Ovary (tissue), 9 donors: ENCODE data around the gene LTO1. TPM values are rescaled to one million over a fixed set of nuclear protein-coding genes. Genes with fewer than 3 reads are reported as not detected.

Experiments used
- DNase-seq, 5 donors: peaks; one replicate each; pipeline ENCODE4 v3.0.0-alpha.2; 2019 to 2020
- H3K27ac ChIP-seq, 2 donors: fragments of 200-600 bp; one replicate each; pipeline versions ENCODE4 v1.5.1 to v1.8.0; 2019 to 2022
- H3K27me3 ChIP-seq: fragments of 200-600 bp; one replicate; pipeline ENCODE4 v1.8.0; 2022
- H3K36me3 ChIP-seq: fragments of 200-600 bp; sonication (generic); one replicate; pipeline ENCODE4 v1.5.1; 2019
- H3K4me1 ChIP-seq: one replicate; pipeline ENCODE4 v1.8.1; 2013; ENCODE audit warnings: mild to moderate bottlenecking, moderate library complexity; ENCODE audit not compliant: insufficient read depth
- H3K4me3 ChIP-seq: fragments of 200-600 bp; sonication (generic); one replicate; pipeline ENCODE4 v1.5.1; 2017
- H3K9me3 ChIP-seq, 2 donors: fragments of 200-600 bp in 1 of 2; sonication (generic) in 1 of 2; one replicate each; pipeline versions ENCODE4 v1.5.1 to v1.8.1; 2013 to 2019; ENCODE audit warnings: mild to moderate bottlenecking in 1 of 2, moderate library complexity in 1 of 2
- EP300 ChIP-seq: sonication (generic); formaldehyde crosslinking; IDR thresholded peaks from one replicate; pipeline ENCODE4 v1.6.1; 2017; ENCODE audit warnings: antibody characterized with exemption
- POLR2A ChIP-seq: fragments of 450-650 bp; IDR thresholded peaks from one replicate; pipeline ENCODE4 v1.6.1; 2017; ENCODE audit warnings: antibody characterized with exemption, mild to moderate bottlenecking, moderate library complexity
- WGBS, 3 donors: extraction: QIAGEN DNeasy Blood & Tissue Kit in 1 of 3; methylation state at CpG; one replicate each; pipeline versions ENCODE4 v1.1.5 to v1.1.7; 2013 to 2017; 5-methylcytosine and 5-hydroxymethylcytosine counted together
- intact Hi-C, 4 donors: fragments of 100-400 bp; cut with DNase I; formaldehyde crosslinking; loops; one replicate each; pipeline versions ENCODE4 v1.11.0 to v1.15.1; 2022 to 2023
- polyA plus RNA-seq, 2 donors: library from polyadenylated mRNA; stranded (reverse); fragments of 200-250 nt in 1 of 2; fragments of 350-450 nt in 1 of 2; fragmentation: Illumina TruSeq in 1 of 2; extraction: RNeasy Lipid Tissue Mini Kit (QIAGEN cat#74804) in 1 of 2; gene quantifications; one replicate each; pipeline ENCODE4 v1.2.3, GENCODE V29; 2013 to 2014
- total RNA-seq, 7 donors: library from RNA; depleted of rRNA in 2 of 7; stranded (reverse); fragments of >200 nt in 2 of 7; fragmentation: NEBNext Ultra II Directional in 3 of 7; extraction: Animal tissue kit (Norgen Biotek cat#: 25700) in 3 of 7; gene quantifications; one replicate each; pipeline versions ENCODE4 v1.1.0 to v1.2.4, GENCODE V29; 2016 to 2023
- TF ChIP-seq, protein P1 (sequence below), 3 donors: fragments of 450-650 bp in 2 of 3; fragments of 200-600 bp in 1 of 3; IDR thresholded peaks; one replicate each; pipeline versions ENCODE4 v1.5.1 to v1.8.0; 2016 to 2022; ENCODE audit warnings: antibody characterized with exemption in 3 of 3, mild to moderate bottlenecking in 1 of 3
- donor health status: DM: no; HTN: no; CAD: no; lungs with moderate emphysema.
- donor health status: DM: no; HTN: no; CAD: no.
- donor health status: Bipolar disorder and iron deficiency.
- donor health status: DM: yes; HTN: yes; CAD: no.
- donor health status: DM: no; HTN: no; CAD: no.
- donor health status: DM: yes; HTN: yes; CAD: no.

Gene LTO1
- total and polyA plus RNA-seq, 9 donors: 13.4 to 29.9 (median 19.8) TPM

GRCh38 chr11:69699213-69699612 lies 24.1 kb upstream of the LTO1 start:
- Histone ChIP-seq H3K27me3 (no peaks in the 10 kb centered on the region), H3K27ac (no peak overlapping the region), H3K36me3 (no peaks in the 10 kb centered on the region), H3K4me3 (no peak overlapping the region), H3K4me1 (no peaks in the 10 kb centered on the region), H3K9me3 (no peaks in the 10 kb centered on the region)
- intact Hi-C loops: no loop called here
- no peak for TF ChIP-seq EP300
- TF ChIP-seq, protein P1, sequence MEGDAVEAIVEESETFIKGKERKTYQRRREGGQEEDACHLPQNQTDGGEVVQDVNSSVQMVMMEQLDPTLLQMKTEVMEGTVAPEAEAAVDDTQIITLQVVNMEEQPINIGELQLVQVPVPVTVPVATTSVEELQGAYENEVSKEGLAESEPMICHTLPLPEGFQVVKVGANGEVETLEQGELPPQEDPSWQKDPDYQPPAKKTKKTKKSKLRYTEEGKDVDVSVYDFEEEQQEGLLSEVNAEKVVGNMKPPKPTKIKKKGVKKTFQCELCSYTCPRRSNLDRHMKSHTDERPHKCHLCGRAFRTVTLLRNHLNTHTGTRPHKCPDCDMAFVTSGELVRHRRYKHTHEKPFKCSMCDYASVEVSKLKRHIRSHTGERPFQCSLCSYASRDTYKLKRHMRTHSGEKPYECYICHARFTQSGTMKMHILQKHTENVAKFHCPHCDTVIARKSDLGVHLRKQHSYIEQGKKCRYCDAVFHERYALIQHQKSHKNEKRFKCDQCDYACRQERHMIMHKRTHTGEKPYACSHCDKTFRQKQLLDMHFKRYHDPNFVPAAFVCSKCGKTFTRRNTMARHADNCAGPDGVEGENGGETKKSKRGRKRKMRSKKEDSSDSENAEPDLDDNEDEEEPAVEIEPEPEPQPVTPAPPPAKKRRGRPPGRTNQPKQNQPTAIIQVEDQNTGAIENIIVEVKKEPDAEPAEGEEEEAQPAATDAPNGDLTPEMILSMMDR (IDR thresholded peaks at IDR 0.05): no peak
- TF ChIP-seq POLR2A: no peak
- DNase-seq: no peak
- 60 to 73% (median 68%) methylated on average over 13 of the region's 13 CpGs for WGBS, 3 donors

DNA sequence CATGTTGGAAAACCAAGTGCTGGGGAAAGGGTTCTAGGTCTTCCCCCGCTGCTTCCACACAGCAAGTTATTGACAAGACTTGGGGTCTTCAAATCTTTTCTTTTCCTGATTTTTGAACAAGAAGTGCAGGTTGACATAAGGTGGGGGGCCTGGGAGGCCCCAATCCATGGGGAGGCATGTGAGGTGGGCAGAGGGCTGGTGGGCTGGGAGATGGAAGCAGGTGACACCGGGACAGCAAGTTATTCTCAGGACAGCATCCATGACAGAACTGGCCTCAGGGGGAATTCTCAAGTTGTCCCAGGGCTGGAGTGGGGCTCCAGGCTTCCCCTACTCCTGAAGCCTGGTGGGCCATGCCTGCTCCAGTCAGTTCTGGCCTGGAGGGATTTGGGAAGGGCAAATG lies 23.2 kb upstream of the LTO1 start:
- Histone ChIP-seq H3K4me3 (no peak overlapping the region), H3K36me3 (no peaks in the 10 kb centered on the region), H3K9me3 (no peaks in the 10 kb centered on the region), H3K27me3 (no peaks in the 10 kb centered on the region), H3K27ac (no peak overlapping the region), H3K4me1 (no peaks in the 10 kb centered on the region)
- no peak for DNase-seq
- TF ChIP-seq POLR2A (no peak), EP300 (no peak)
- TF ChIP-seq, protein P1 (IDR thresholded peaks at IDR 0.05): no peak
- 87 to 94% (median 92%) methylated on average over 2 of the region's 2 CpGs for WGBS, 3 donors
- intact Hi-C loops: no loop called here

GRCh38 chr11:69697861-69698260 lies 22.7 kb upstream of the LTO1 start:
- Histone ChIP-seq H3K27me3 (no peaks in the 10 kb centered on the region), H3K9me3 (no peaks in the 10 kb centered on the region), H3K4me1 (no peaks in the 10 kb centered on the region), H3K27ac (no peak overlapping the region), H3K36me3 (no peaks in the 10 kb centered on the region), H3K4me3 (no peak overlapping the region)
- TF ChIP-seq, protein P1 (IDR thresholded peaks at IDR 0.05): no peak
- TF ChIP-seq POLR2A (no peak), EP300 (no peak)
- DNase-seq: no peak
- intact Hi-C loops: no loop called here
- 76 to 83% (median 79%) methylated on average over 10 of the region's 10 CpGs for WGBS, 3 donors

DNA sequence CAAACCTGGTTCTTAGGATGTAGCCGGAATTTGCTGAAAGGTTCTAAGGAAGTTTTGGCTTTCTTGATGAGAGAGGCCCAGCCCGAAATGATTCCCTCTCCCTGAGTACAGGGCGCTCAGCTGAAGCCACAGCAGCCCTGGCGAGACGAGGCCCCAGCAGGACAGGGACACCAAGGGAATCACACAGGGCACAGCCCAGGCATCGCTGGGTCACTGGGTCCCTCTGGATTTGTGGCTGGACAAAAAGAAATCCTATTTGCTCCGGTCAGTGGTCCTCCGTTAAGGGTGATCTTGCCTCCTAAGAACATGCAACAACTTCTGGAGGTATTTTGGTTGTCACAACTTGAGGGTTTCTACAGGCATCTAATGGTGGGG lies 22.3 kb upstream of the LTO1 start:
- Histone ChIP-seq H3K9me3 (no peaks in the 10 kb centered on the region), H3K4me1 (no peaks in the 10 kb centered on the region), H3K27me3 (no peaks in the 10 kb centered on the region), H3K27ac (no peak overlapping the region), H3K4me3 (no peak overlapping the region), H3K36me3 (no peaks in the 10 kb centered on the region)
- intact Hi-C loops: no loop called here
- WGBS, 3 donors: 81 to 86% (median 83%) methylated on average over 8 of the region's 8 CpGs
- TF ChIP-seq, protein P1 (IDR thresholded peaks at IDR 0.05): no peak
- TF ChIP-seq POLR2A (no peak), EP300 (no peak)
- no peak for DNase-seq
